ENCODE data around the gene MYH15.

MYH15 gene

DNA sequence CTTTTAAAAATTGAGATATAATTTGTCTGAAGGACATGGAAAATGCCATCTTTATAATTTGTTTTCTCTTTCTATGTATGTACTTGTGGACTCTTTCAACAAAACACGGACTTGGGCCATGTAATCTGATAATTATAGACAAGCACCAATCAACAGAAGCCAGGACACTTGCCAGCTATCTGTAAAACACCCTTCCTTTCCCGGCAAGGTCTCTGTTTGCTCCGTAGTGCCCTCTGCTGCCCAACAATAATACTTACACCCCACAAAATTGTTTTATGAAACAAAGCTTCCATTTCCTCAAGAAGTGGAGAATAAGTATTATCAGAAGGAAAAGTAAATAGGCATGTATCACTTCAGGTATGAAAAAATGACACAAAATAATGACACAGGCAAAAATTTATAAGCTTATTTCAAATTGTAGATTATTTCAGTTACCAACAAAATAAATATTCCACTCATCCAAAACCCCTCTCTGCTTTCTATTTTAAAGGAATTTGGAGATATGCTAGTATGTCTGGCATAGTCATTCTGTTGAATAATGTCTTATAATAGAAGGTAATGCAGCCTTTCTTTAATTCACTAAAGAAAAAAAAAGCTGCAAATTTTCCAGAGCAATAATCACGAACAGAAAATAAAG, 32.8 kb downstream of the MYH15 start:
- Mint-ChIP-seq H3K27me3 (ENCODE audit: low read depth) (no peaks in the 10 kb centered on the region), H3K27ac (no peak overlapping the region), H3K4me1 (no peaks in the 10 kb centered on the region), H3K4me3 (no peak overlapping the region), H3K9me3 (no peaks in the 10 kb centered on the region), H3K36me3 (ENCODE audit: low read depth) (no peaks in the 10 kb centered on the region)
- TF ChIP-seq, protein P1, sequence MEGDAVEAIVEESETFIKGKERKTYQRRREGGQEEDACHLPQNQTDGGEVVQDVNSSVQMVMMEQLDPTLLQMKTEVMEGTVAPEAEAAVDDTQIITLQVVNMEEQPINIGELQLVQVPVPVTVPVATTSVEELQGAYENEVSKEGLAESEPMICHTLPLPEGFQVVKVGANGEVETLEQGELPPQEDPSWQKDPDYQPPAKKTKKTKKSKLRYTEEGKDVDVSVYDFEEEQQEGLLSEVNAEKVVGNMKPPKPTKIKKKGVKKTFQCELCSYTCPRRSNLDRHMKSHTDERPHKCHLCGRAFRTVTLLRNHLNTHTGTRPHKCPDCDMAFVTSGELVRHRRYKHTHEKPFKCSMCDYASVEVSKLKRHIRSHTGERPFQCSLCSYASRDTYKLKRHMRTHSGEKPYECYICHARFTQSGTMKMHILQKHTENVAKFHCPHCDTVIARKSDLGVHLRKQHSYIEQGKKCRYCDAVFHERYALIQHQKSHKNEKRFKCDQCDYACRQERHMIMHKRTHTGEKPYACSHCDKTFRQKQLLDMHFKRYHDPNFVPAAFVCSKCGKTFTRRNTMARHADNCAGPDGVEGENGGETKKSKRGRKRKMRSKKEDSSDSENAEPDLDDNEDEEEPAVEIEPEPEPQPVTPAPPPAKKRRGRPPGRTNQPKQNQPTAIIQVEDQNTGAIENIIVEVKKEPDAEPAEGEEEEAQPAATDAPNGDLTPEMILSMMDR (IDR thresholded peaks at IDR 0.05; ENCODE audit: unreplicated experiment in 3 of 3) = peak; percentile 73 to 75 (median 74)

GRCh38 chr3:108475220-108475782, 35.1 kb downstream of the MYH15 start:
- Mint-ChIP-seq H3K27ac (no peak overlapping the region), H3K9me3 (no peaks in the 10 kb centered on the region), H3K27me3 (ENCODE audit: low read depth) (peaks cover 3% of the 10 kb centered on the region), H3K4me3 (no peak overlapping the region), H3K4me1 (peaks cover 11% of the 10 kb centered on the region), H3K36me3 (ENCODE audit: low read depth) (no peaks in the 10 kb centered on the region)
- TF ChIP-seq, protein P1 (IDR thresholded peaks at IDR 0.05; ENCODE audit: unreplicated experiment in 3 of 3) = no peak

- H3K9me3 Mint-ChIP-seq = no peaks in the 10 kb centered on the region
- TF ChIP-seq, protein P1 (IDR thresholded peaks at IDR 0.05; ENCODE audit: unreplicated experiment in 3 of 3) = no peak
- peaks cover 3% of the 10 kb centered on the region for H3K27me3 Mint-ChIP-seq (ENCODE audit: low read depth)
- no peak overlapping the region for H3K4me3 Mint-ChIP-seq
- H3K4me1 Mint-ChIP-seq = peaks cover 11% of the 10 kb centered on the region
- no peak overlapping the region for H3K27ac Mint-ChIP-seq
- no peaks in the 10 kb centered on the region for H3K36me3 Mint-ChIP-seq (ENCODE audit: low read depth)
These were observed 35.8 kb downstream of the MYH15 start for GRCh38 chr3:108474581-108474980.

GRCh38 chr3:108473711-108474110, 36.7 kb downstream of the MYH15 start:
- no peaks in the 10 kb centered on the region for H3K9me3 Mint-ChIP-seq
- no peak overlapping the region for H3K4me3 Mint-ChIP-seq
- TF ChIP-seq, protein P1 (IDR thresholded peaks at IDR 0.05; ENCODE audit: unreplicated experiment in 3 of 3) = no peak
- peaks cover 11% of the 10 kb centered on the region for H3K4me1 Mint-ChIP-seq
- H3K27me3 Mint-ChIP-seq (ENCODE audit: low read depth) = peaks cover 3% of the 10 kb centered on the region
- H3K27ac Mint-ChIP-seq = no peak overlapping the region
- no peaks in the 10 kb centered on the region for H3K36me3 Mint-ChIP-seq (ENCODE audit: low read depth)

DNA sequence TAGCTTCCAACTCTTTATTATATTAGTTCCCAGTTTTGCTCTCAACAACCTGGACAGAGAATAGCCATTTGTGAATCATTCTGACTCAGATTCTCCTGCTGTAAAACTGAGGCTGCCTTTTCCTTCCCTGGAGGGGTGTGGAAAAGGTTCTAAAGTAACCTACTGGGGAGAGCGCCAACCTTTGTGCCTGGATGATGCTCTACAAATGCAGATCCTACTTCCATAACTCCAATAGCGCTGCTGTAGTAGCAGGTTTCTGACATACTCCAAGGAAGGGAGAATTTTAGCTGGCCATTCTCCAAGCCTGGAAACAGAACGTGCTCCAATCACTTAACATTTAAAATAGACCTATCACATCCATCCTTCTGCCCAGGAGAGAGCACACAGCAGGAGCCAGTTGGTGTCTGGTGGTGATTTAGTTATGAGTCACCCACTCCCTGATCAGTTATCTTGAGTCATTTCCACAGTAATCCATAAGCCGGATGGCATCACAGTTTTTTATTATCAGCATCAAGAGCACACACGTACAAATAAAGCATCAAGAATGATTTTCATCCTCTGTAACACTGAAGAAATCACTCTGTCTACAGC, 38.3 kb downstream of the MYH15 start:
- Mint-ChIP-seq H3K36me3 (ENCODE audit: low read depth) (no peaks in the 10 kb centered on the region), H3K9me3 (no peaks in the 10 kb centered on the region), H3K4me1 (peaks cover 11% of the 10 kb centered on the region), H3K4me3 (no peak overlapping the region), H3K27ac (no peak overlapping the region), H3K27me3 (ENCODE audit: low read depth) (peaks cover 3% of the 10 kb centered on the region)
- TF ChIP-seq, protein P1 (IDR thresholded peaks at IDR 0.05; ENCODE audit: unreplicated experiment in 3 of 3) = no peak

All from nephron (organoid).